Esophagus squamous epithelium (tissue), 4 donors: ENCODE results near the gene GGA1.

Experiments
- POLR2A ChIP-seq, 4 donors: fragments of 450-650 bp; IDR thresholded peaks; one replicate each; pipeline ENCODE4 v1.6.1; 2017; ENCODE audit warnings: antibody characterized with exemption in 4 of 4, mild to moderate bottlenecking in 4 of 4, moderate library complexity in 3 of 4
- TF ChIP-seq, protein P1 (sequence below), 6 experiments: fragments of 450-650 bp in 4 of 6; fragments of 200-600 bp in 2 of 6; sonication (generic) in 2 of 6; IDR thresholded peaks; one replicate each; pipeline ENCODE4 v1.5.1; 2016 to 2019; ENCODE audit warnings: antibody characterized with exemption in 6 of 6, mild to moderate bottlenecking in 4 of 6, moderate library complexity in 4 of 6

DNA sequence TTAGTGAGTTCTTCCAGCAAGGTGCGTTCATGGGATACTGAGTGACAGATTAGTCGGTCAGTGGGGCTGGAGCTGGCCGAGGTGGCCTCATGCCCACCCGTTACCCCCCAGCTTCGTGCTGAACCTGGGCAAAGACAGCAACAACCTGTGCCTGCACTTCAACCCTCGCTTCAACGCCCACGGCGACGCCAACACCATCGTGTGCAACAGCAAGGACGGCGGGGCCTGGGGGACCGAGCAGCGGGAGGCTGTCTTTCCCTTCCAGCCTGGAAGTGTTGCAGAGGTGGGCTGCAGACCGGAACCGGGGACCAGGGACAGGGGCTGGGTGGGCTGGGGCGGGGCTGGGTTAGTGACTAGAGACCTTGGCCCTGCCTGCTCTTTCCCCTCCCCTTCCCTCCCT, 69.7 kb downstream of the GGA1 start:
- TF ChIP-seq, protein P1, sequence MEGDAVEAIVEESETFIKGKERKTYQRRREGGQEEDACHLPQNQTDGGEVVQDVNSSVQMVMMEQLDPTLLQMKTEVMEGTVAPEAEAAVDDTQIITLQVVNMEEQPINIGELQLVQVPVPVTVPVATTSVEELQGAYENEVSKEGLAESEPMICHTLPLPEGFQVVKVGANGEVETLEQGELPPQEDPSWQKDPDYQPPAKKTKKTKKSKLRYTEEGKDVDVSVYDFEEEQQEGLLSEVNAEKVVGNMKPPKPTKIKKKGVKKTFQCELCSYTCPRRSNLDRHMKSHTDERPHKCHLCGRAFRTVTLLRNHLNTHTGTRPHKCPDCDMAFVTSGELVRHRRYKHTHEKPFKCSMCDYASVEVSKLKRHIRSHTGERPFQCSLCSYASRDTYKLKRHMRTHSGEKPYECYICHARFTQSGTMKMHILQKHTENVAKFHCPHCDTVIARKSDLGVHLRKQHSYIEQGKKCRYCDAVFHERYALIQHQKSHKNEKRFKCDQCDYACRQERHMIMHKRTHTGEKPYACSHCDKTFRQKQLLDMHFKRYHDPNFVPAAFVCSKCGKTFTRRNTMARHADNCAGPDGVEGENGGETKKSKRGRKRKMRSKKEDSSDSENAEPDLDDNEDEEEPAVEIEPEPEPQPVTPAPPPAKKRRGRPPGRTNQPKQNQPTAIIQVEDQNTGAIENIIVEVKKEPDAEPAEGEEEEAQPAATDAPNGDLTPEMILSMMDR (IDR thresholded peaks at IDR 0.05), result no peak
- no peak for TF ChIP-seq POLR2A (IDR thresholded peaks at IDR 0.05)
